Measurements from ENCODE around the gene EPDR1. TPM values are rescaled to one million over a fixed set of nuclear protein-coding genes. Genes with fewer than 3 reads are reported as not detected.
A peak's percentile ranks its signal among the peaks of the same experiment; 100 is the strongest.

EPDR1 gene
- total RNA-seq: 10 to 100 TPM; 43.5 to 45.7 (median 45.0) TPM

- Histone ChIP-seq H3K4me3 (peak within 1 kb of the TSS; percentile 74 to 83 (median 80)), H3K27me3 (no peaks in the 10 kb centered on the region), H3K4me1 (peaks cover 0 to 62% (median 16%) of the 10 kb centered on the region in 4 donors), H3K27ac (peak within 1 kb of the TSS; percentile 94 to 96 (median 94)), H3K36me3 (peaks cover 0 to 5% (median 0%) of the 10 kb centered on the region in 3 donors), H3K9me3 (peaks cover 0 to 5% (median 0%) of the 10 kb centered on the region in 4 donors)
- 16 to 26% methylated on average over 10 to 17 of the region's 22 CpGs for WGBS, 2 donors
- peak in 1 of 2 donors; percentile 29 for DNase-seq (ENCODE audit: low spot score in 2 of 2)
- TF ChIP-seq CTCF (IDR thresholded peaks at IDR 0.05) (peak in 4 of 5 experiments; percentile 29 to 58 (median 38)), EP300 (IDR thresholded peaks at IDR 0.05) (peak in 1 of 2 donors; percentile 50), POLR2A (IDR thresholded peaks at IDR 0.05) (peak in 1 of 2 donors; percentile 8)
Observed at GRCh38 chr7:37920305-37920848, at the start of gene EPDR1. EPDR1 (plus strand) TSS chr7:37920640; CDS start chr7:37920940, 300 bp downstream.

- TF ChIP-seq EP300 (IDR thresholded peaks at IDR 0.05) (no peak), POLR2A (IDR thresholded peaks at IDR 0.05) (no peak), CTCF (IDR thresholded peaks at IDR 0.05) (no peak)
- Histone ChIP-seq H3K9me3 (no peaks in the 10 kb centered on the region), H3K4me1 (no peaks in the 10 kb centered on the region), H3K4me3 (no peak overlapping the region), H3K27me3 (no peaks in the 10 kb centered on the region), H3K27ac (no peak overlapping the region), H3K36me3 (no peaks in the 10 kb centered on the region)
- no peak for DNase-seq (ENCODE audit: low spot score in 2 of 2)
- WGBS, 2 donors: 86% methylated on average over 6 of the region's 6 CpGs
Observed at GRCh38 chr7:37882086-37882485, 38.4 kb upstream of the EPDR1 start.

- no peak overlapping the region for H3K27ac ChIP-seq
- no peaks in the 10 kb centered on the region for H3K27me3 ChIP-seq
- no peaks in the 10 kb centered on the region for H3K9me3 ChIP-seq
- no peaks in the 10 kb centered on the region for H3K4me1 ChIP-seq
- TF ChIP-seq POLR2A (IDR thresholded peaks at IDR 0.05) (no peak), EP300 (IDR thresholded peaks at IDR 0.05) (no peak), CTCF (IDR thresholded peaks at IDR 0.05) (no peak)
- no peak overlapping the region for H3K4me3 ChIP-seq
- no peaks in the 10 kb centered on the region for H3K36me3 ChIP-seq
- no peak for DNase-seq (ENCODE audit: low spot score in 2 of 2)
Observed at GRCh38 chr7:37893359-37893758, 27.1 kb upstream of the EPDR1 start.

- Histone ChIP-seq H3K9me3 (no peaks in the 10 kb centered on the region), H3K36me3 (no peaks in the 10 kb centered on the region), H3K4me3 (no peak overlapping the region), H3K4me1 (no peaks in the 10 kb centered on the region), H3K27me3 (no peaks in the 10 kb centered on the region), H3K27ac (no peak overlapping the region)
- TF ChIP-seq CTCF (IDR thresholded peaks at IDR 0.05): no peak
- TF ChIP-seq EP300 (IDR thresholded peaks at IDR 0.05): no peak
- no peak for TF ChIP-seq POLR2A (IDR thresholded peaks at IDR 0.05)
- 91 to 97% methylated on average over 3 of the region's 3 CpGs for WGBS, 2 donors
- no peak for DNase-seq (ENCODE audit: low spot score in 2 of 2)
Observed at GRCh38 chr7:37894671-37895070, 25.8 kb upstream of the EPDR1 start.

GRCh38 chr7:37899712-37900247 lies 20.7 kb upstream of the EPDR1 start:
- no peaks in the 10 kb centered on the region for H3K9me3 ChIP-seq
- H3K27ac ChIP-seq: no peak overlapping the region
- H3K27me3 ChIP-seq: no peaks in the 10 kb centered on the region
- DNase-seq (ENCODE audit: low spot score in 2 of 2): no peak
- H3K4me3 ChIP-seq: no peak overlapping the region
- TF ChIP-seq EP300 (IDR thresholded peaks at IDR 0.05): no peak
- TF ChIP-seq POLR2A (IDR thresholded peaks at IDR 0.05): no peak
- no peak for TF ChIP-seq CTCF (IDR thresholded peaks at IDR 0.05)
- no peaks in the 10 kb centered on the region for H3K36me3 ChIP-seq
- H3K4me1 ChIP-seq: peaks cover 0 to 18% (median 0%) of the 10 kb centered on the region in 4 donors
- WGBS, 2 donors: 64 to 65% methylated on average over 3 of the region's 3 CpGs

Data from tibial nerve (tissue), 4 donors.